Hippocampal formation (tissue), 2 donors: ENCODE data around the gene HSPBAP1.

ENCODE experiments used
- DNase-seq, 2 donors: peaks; one replicate each; lab custom pipeline; 2025; lab: John Stamatoyannopoulos, UW

HSPBAP1 gene, protein sequence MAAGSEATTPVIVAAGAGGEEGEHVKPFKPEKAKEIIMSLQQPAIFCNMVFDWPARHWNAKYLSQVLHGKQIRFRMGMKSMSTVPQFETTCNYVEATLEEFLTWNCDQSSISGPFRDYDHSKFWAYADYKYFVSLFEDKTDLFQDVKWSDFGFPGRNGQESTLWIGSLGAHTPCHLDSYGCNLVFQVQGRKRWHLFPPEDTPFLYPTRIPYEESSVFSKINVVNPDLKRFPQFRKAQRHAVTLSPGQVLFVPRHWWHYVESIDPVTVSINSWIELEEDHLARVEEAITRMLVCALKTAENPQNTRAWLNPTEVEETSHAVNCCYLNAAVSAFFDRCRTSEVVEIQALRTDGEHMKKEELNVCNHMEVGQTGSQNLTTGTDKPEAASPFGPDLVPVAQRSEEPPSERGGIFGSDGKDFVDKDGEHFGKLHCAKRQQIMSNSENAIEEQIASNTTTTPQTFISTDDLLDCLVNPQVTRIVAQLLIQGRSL

GRCh38 chr3:122793568-122794416, at the start of gene HSPBAP1:
HSPBAP1 (minus strand) TSS chr3:122793831; CDS start chr3:122793680, 151 bp downstream.
- DNase-seq: no peak

GRCh38 chr3:122835590-122835989, 42.0 kb upstream of the HSPBAP1 start:
- DNase-seq: no peak

GRCh38 chr3:122828281-122828680, 34.6 kb upstream of the HSPBAP1 start:
- DNase-seq: no peak

DNA sequence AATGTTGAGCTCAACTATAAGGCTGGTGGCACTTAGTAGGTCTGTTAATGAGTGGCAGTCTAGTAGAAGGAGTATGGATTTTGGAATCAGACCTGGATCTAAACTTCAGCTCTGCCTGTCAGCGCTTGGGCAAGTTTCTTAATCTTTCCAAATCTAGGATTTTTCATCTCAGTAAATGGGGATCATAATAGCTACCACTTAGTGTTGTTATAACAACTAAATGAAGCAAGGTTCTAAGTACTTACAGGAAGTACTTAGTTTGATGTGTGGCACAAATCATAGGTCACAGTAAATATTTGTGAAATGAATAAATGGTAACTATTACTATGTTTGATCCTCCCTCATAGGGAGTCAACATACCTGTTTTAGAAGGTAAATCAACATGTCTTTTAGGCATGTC, 32.6 kb upstream of the HSPBAP1 start:
- DNase-seq: no peak

DNA sequence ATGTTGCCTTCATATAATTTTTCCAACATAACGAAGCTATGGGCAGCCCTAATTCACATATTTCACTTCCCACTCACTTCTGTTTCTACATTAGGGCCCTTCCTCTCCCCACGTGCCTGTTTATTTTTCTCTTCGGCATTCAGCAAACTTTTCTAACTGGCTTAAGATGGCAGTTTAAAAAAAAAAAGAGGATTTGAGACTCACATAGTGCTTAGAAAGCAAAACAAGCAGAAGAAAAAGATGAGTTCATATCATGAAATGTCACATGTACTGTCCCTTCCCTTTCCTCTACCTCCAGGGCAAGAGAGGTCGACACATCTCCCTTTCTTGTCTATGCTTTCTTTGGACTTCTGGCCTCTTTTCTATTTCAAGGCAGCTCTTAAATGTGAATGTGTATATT, 31.8 kb upstream of the HSPBAP1 start:
- DNase-seq: no peak

- DNase-seq: no peak
Observed at GRCh38 chr3:122824465-122825381, 31.1 kb upstream of the HSPBAP1 start.

DNA sequence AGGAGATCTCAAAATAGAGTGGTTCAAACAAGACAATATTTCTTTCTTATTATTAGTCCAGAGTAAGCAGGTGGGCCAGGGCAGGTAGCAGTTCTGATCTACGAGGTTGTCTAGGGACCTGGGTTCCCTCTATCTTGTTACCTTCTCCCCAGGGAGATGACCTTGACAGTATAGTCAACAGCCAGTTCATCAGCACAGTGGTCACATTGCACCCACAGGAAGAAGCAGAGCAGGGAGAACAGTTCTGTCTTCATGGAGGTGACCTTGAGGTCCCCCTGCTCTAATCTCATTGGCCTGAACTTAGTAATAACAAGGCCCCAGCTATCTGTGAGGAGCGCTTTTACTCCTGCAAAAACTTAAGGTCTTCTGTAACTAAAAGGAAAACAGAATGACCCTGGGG, 23.0 kb upstream of the HSPBAP1 start:
- DNase-seq: no peak

GRCh38 chr3:122810734-122811133, 17.1 kb upstream of the HSPBAP1 start:
- DNase-seq: no peak

- DNase-seq: no peak
Observed at GRCh38 chr3:122803977-122804376, 10.3 kb upstream of the HSPBAP1 start.

- DNase-seq: no peak
Observed at GRCh38 chr3:122802323-122802722, 8.7 kb upstream of the HSPBAP1 start.

- no peak for DNase-seq
Observed at GRCh38 chr3:122800706-122801237, 7.1 kb upstream of the HSPBAP1 start.

GRCh38 chr3:122800031-122800430, 6.4 kb upstream of the HSPBAP1 start:
- DNase-seq: no peak

- no peak for DNase-seq
Observed at GRCh38 chr3:122799322-122799721, 5.7 kb upstream of the HSPBAP1 start.

- DNase-seq: no peak
Observed at GRCh38 chr3:122797291-122797690, 3.7 kb upstream of the HSPBAP1 start.

- DNase-seq: no peak
Observed at GRCh38 chr3:122795674-122796195, 2.1 kb upstream of the HSPBAP1 start.

DNA sequence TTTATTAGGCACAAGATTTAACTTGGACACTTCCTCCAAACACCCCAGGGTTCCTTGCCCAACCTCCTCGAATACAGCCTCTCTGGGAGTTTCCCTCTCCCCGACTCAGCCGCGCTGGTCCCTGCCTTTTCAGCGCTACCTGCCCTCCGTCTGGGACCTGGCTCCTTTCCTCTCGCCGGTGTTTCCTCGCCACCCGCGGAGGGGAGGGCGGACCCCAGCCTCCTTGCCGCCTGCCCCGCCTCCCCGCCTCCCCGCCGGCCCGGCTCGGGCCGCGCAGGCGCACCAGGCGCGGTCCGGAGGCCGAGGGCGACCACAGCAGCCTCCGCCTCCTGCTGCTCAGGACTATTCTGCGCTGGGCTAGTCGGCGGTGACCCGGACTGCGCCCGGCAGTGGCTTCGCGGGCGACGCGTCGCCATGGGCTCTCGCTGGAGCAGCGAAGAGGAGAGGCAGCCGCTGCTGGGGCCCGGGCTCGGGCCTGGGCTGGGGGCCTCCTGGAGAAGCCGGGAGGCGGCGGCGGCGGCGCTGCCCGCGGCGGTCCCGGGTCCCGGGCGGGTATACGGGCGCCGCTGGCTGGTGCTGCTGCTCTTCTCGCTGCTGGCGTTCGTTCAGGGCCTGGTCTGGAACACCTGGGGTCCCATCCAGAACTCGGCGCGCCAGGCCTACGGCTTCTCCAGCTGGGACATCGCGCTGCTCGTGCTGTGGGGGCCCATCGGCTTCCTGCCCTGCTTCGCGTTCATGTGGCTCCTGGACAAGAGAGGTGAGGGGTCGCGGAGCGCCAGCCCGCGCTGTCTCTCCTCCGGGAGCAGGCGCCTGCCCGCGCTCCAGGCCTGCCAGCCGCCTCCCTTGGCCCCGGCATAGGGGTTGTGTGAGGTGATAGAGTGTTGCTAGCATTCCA, 1.4 kb upstream of the HSPBAP1 start, which contains the start of gene SLC49A4:
SLC49A4 (plus strand) TSS at position 291 of the 895 bp plus-strand sequence; CDS start at position 415, 124 bp downstream.
- DNase-seq: no peak

- DNase-seq: no peak
Observed at GRCh38 chr3:122794483-122794778, 800 bp upstream of the HSPBAP1 start.

- DNase-seq: no peak
Observed at GRCh38 chr3:122789585-122790273, 3.9 kb downstream of the HSPBAP1 start.

- DNase-seq: no peak
Observed at GRCh38 chr3:122787872-122788271, 5.8 kb downstream of the HSPBAP1 start.

DNA sequence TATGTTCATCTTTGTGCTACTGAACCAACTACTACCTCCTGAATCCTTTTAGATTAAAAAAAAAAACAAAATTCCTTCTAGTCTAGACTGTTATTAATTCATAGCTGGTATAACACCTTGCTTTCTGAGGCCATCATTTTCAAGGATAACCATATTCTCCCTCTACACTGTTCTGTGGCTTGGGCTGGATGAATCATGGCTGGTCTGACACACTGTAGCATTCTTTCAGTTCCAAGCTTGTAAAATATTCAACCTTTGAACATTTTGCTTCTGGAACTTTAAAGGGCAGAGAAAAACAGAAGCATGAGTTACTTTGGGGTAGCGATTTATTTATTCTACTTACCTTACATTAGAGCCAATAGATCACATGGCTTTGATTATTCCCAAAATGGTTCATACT, 7.6 kb downstream of the HSPBAP1 start:
- DNase-seq: no peak
